ENCODE measurements around the gene TMEM161B. TPM values are rescaled to one million over a fixed set of nuclear protein-coding genes. Genes with fewer than 3 reads are reported as not detected.
"Not testable (repeated sequence)": the region's sequence is repeated elsewhere in the genome, so short reads cannot be mapped to it uniquely, and the experiment has no call there.

The TMEM161B gene
- total and polyA plus RNA-seq, 11 donors: 2.9 to 13.2 (median 9.3) TPM

GRCh38 chr5:88195636-88196035, 73.0 kb downstream of the TMEM161B start:
- peaks cover 0 to 8% (median 0%) of the 10 kb centered on the region in 12 donors for H3K9me3 ChIP-seq
- no peak overlapping the region for H3K27ac ChIP-seq
- no peak overlapping the region for H3K4me3 ChIP-seq
- DNase-seq: no peak
- no peaks in the 10 kb centered on the region for H3K27me3 ChIP-seq
- H3K4me1 ChIP-seq: no peaks in the 10 kb centered on the region
- ATAC-seq: no peak
- TF ChIP-seq CTCF (IDR thresholded peaks at IDR 0.05) (no peak), POLR2A (IDR thresholded peaks at IDR 0.05) (no peak)
- peaks cover 0 to 67% (median 47%) of the 10 kb centered on the region in 9 donors for H3K36me3 ChIP-seq
- intact Hi-C loops (cut with DNase I): no loop called here

GRCh38 chr5:88193896-88194295, 74.7 kb downstream of the TMEM161B start:
- Histone ChIP-seq H3K36me3 (peaks cover 0 to 52% (median 44%) of the 10 kb centered on the region in 9 donors), H3K9me3 (peaks cover 0 to 25% (median 8%) of the 10 kb centered on the region in 12 donors), H3K4me3 (no peak overlapping the region), H3K4me1 (no peaks in the 10 kb centered on the region), H3K27me3 (no peaks in the 10 kb centered on the region), H3K27ac (no peak overlapping the region)
- intact Hi-C loops (cut with DNase I): no loop called here
- ATAC-seq (no peak), DNase-seq (no peak)
- 82 to 88% (median 85%) methylated on average over 3 of the region's 3 CpGs for WGBS, 4 donors
- no peak for TF ChIP-seq POLR2A (IDR thresholded peaks at IDR 0.05)
- TF ChIP-seq CTCF (IDR thresholded peaks at IDR 0.05): no peak

- Histone ChIP-seq H3K4me3 (no peak overlapping the region), H3K9me3 (peaks cover 0 to 49% (median 25%) of the 10 kb centered on the region in 12 donors), H3K4me1 (no peaks in the 10 kb centered on the region), H3K36me3 (peaks cover 0 to 31% (median 16%) of the 10 kb centered on the region in 9 donors), H3K27ac (no peak overlapping the region), H3K27me3 (no peaks in the 10 kb centered on the region)
- no peak for TF ChIP-seq POLR2A (IDR thresholded peaks at IDR 0.05)
- no peak for TF ChIP-seq CTCF (IDR thresholded peaks at IDR 0.05)
- no peak for ATAC-seq
- intact Hi-C loops (cut with DNase I): no loop called here
- DNase-seq: no peak
- 93 to 96% (median 94%) methylated on average over 9 of the region's 9 CpGs for WGBS, 4 donors
These were observed 78.4 kb downstream of the TMEM161B start for GRCh38 chr5:88190106-88190834.

GRCh38 chr5:88189484-88189883, 79.2 kb downstream of the TMEM161B start:
- intact Hi-C loops (cut with DNase I); H3K4me3 ChIP-seq; ATAC-seq; H3K27ac ChIP-seq; H3K4me1 ChIP-seq; DNase-seq; H3K27me3 ChIP-seq: not testable (repeated sequence)
- H3K9me3 ChIP-seq: peaks cover 0 to 49% (median 25%) of the 10 kb centered on the region in 12 donors
- peaks cover 0 to 31% (median 15%) of the 10 kb centered on the region in 9 donors for H3K36me3 ChIP-seq
- WGBS, 4 donors: 97 to 98% (median 97%) methylated on average over 4 of the region's 4 CpGs

All from heart left ventricle (tissue), 16 donors.